Astrocyte of the cerebellum (primary cell): ENCODE data around the gene BICDL1.
"Not testable (repeated sequence)": the region's sequence is repeated elsewhere in the genome, so short reads cannot be mapped to it uniquely, and the experiment has no call there.

Experiments used
- DNase-seq: peaks from one replicate; pipeline ENCODE4 v3.0.0-alpha.2; 2011; ENCODE audit warnings: low read depth
- H3K4me3 ChIP-seq: 2 replicates; pipeline ENCODE4 v1.5.1; 2011; ENCODE audit warnings: mild to moderate bottlenecking, low read depth, low read length, moderate library complexity
- in situ Hi-C: cut with HindIII; loops from 2 replicates; pipeline ENCODE4 v1.10.0; 2017; ENCODE audit warnings: low sequenced_read_pairs
- TF ChIP-seq, protein P1 (sequence below): IDR thresholded peaks from 2 replicates; pipeline ENCODE4 v1.5.1; 2012; ENCODE audit warnings: low read length, low read depth, moderate library complexity, mild to moderate bottlenecking; ENCODE audit errors: missing control alignments

BICDL1 gene

GRCh38 chr12:119956047-119956446, 33.0 kb upstream of the BICDL1 start:
- in situ Hi-C loops, result no loop called here
- no peak for DNase-seq
- no peak overlapping the region for H3K4me3 ChIP-seq
- TF ChIP-seq, protein P1, sequence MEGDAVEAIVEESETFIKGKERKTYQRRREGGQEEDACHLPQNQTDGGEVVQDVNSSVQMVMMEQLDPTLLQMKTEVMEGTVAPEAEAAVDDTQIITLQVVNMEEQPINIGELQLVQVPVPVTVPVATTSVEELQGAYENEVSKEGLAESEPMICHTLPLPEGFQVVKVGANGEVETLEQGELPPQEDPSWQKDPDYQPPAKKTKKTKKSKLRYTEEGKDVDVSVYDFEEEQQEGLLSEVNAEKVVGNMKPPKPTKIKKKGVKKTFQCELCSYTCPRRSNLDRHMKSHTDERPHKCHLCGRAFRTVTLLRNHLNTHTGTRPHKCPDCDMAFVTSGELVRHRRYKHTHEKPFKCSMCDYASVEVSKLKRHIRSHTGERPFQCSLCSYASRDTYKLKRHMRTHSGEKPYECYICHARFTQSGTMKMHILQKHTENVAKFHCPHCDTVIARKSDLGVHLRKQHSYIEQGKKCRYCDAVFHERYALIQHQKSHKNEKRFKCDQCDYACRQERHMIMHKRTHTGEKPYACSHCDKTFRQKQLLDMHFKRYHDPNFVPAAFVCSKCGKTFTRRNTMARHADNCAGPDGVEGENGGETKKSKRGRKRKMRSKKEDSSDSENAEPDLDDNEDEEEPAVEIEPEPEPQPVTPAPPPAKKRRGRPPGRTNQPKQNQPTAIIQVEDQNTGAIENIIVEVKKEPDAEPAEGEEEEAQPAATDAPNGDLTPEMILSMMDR, result no peak

GRCh38 chr12:119957135-119957534, 31.9 kb upstream of the BICDL1 start:
- in situ Hi-C loops, result no loop called here
- H3K4me3 ChIP-seq, result no peak overlapping the region
- TF ChIP-seq, protein P1, result no peak
- DNase-seq, result no peak

DNA sequence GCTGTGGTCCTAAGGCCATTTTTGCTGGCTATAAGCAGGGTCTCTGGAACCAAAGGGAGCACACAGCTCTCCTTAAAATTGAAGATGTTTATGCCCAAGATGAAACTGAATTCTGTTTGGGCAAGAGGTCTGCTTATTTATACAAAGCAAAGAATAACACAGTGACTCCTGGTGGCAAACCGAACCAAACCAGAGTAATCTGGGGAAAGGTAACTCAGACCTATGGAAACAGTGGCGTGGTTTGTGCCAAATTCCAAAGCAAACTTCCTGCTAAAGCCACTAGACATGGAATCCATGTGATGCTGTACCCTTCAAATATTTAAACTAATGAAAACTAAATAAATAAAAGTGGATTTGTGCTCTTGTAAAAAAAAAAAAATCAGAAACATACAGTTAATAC, 29.6 kb upstream of the BICDL1 start:
- H3K4me3 ChIP-seq, result no peak overlapping the region
- TF ChIP-seq, protein P1, result no peak
- in situ Hi-C loops, result no loop called here
- DNase-seq, result no peak

DNA sequence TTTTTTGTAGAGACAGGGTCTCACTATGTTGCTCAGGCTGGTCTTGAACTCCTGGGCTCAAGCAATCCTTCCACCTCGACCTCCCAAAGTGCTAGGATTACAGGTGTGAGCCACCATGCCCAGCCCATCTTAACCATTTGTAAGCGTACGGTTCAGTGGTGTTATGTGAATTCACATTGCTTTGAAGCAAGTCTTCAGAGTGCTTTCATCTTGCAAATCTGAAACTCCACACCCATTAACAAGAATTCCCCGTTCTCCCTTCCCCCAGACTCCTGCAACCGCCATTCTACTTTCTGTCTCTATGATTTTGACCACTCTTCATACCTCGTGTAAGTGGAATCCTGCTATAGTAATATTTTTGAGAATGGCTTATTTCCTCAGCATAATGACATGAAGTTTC, 24.9 kb upstream of the BICDL1 start:
- DNase-seq, result no peak
- TF ChIP-seq, protein P1, result no peak
- H3K4me3 ChIP-seq, result no peak overlapping the region
- in situ Hi-C loops, result no loop called here

- in situ Hi-C loops, result no loop called here
- no peak overlapping the region for H3K4me3 ChIP-seq
- DNase-seq, result no peak
- TF ChIP-seq, protein P1, result no peak
Measured at GRCh38 chr12:119964929-119965328, 24.1 kb upstream of the BICDL1 start.

DNA sequence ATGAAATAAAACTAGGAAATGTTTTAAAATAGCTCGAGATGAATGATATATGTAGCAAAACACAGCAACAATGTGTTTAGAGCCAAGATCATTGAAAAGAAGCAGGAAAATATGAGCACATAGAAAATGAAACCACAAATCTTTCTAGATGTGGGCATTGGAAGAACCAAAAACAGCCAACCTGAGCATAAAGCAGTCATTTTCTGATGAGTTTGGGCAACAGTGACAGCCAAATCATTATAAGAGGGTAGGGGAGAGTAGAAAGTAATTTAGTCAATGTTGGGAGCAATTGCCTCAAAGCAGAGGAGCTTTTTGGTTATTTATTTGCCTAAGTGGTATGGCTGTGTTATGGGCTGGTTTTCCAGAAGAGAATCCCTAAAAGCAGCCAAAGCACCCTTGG, 8.8 kb upstream of the BICDL1 start:
- no peak for DNase-seq
- H3K4me3 ChIP-seq, result no peak overlapping the region
- in situ Hi-C loops, result no loop called here
- TF ChIP-seq, protein P1, result no peak

DNA sequence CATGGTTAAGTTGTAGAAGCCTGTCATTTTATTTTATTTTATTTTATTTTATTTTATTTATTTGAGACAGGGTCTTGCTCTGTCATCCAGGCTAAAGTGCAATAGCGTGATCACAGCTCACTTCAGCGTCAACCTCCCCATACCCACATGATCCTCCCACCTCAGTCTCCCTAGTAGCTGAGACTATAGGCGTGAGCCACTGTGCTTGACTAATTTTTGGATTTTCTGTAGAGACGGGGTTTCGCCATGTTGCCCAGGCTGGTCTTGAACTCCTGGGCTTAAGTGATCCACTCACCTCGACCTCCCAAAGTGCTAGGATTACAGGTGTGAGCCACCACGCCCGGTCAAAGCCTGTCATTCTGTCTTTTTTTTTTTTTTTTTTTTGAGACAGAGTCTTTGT, 8.3 kb upstream of the BICDL1 start:
- in situ Hi-C loops, H3K4me3 ChIP-seq, DNase-seq: not testable (repeated sequence)
